Cardiac fibroblast (primary cell): ENCODE results near the gene DNMBP.

Experiments
- DNase-seq, 2 donors: peaks; one replicate each; pipeline versions ENCODE4 v3.0.0 to v3.0.0-alpha.2; 2010; ENCODE audit warnings: low read depth in 2 of 2
- H3K4me3 ChIP-seq, 2 donors: replicated peaks in 1 of 2; 1 replicate in 1 of 2; 2 replicates in 1 of 2; pipeline ENCODE4 v1.5.1; 2011; ENCODE audit warnings: low read depth in 2 of 2, low read length in 2 of 2, mild to moderate bottlenecking in 2 of 2, moderate library complexity in 1 of 2
- TF ChIP-seq, protein P1 (sequence below): IDR thresholded peaks from one replicate; pipeline ENCODE4 v1.5.1; 2011; ENCODE audit warnings: low read depth, mild to moderate bottlenecking, low read length, inconsistent platforms

DNMBP gene

DNA sequence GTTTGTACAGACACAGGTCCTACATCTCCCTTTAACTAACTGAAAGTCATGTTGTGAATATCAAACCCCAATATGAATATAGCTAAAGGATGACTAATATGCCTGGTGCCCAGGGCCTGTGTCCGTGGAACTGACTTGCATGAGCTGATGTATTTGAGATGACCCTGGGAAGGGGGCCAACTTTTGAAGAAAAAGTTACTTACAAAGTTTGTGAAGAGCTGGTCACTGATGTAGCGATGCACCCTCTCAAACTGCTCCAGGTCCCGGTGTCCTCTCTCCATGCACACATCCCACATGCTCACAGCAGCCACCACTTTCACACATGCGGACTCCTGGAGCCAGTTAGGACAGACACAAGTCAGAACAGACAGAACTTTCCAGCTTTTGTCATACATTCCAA, 121.1 kb downstream of the DNMBP start:
- H3K4me3 ChIP-seq: no peak overlapping the region
- DNase-seq: peak; percentile 64 to 66

DNA sequence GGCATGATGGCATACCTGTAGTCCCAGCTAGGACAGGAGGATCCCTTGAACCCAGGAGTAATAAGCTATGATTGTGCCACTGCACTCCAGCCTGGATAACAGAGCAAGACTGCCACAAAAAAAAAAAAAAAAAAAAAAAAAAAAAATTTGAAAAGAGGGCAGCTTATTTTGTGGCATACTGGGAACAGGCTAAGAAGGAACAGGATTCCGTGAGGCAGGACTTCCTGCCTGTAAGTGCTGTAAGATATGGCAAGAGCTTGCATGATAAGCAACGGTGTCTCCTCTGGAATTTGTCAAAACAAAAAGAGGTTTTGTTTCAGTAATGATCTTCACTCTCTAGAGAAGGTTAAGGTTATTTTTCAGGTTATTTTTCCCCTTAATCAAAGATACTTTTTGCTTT, 126.2 kb downstream of the DNMBP start:
- TF ChIP-seq, protein P1, sequence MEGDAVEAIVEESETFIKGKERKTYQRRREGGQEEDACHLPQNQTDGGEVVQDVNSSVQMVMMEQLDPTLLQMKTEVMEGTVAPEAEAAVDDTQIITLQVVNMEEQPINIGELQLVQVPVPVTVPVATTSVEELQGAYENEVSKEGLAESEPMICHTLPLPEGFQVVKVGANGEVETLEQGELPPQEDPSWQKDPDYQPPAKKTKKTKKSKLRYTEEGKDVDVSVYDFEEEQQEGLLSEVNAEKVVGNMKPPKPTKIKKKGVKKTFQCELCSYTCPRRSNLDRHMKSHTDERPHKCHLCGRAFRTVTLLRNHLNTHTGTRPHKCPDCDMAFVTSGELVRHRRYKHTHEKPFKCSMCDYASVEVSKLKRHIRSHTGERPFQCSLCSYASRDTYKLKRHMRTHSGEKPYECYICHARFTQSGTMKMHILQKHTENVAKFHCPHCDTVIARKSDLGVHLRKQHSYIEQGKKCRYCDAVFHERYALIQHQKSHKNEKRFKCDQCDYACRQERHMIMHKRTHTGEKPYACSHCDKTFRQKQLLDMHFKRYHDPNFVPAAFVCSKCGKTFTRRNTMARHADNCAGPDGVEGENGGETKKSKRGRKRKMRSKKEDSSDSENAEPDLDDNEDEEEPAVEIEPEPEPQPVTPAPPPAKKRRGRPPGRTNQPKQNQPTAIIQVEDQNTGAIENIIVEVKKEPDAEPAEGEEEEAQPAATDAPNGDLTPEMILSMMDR: no peak
- DNase-seq: peak in 1 of 2 donors; percentile 33
- H3K4me3 ChIP-seq: no peak overlapping the region

More for the DNA sequence above, 121.1 kb downstream of the DNMBP start:
- TF ChIP-seq, protein P1: no peak

DNA sequence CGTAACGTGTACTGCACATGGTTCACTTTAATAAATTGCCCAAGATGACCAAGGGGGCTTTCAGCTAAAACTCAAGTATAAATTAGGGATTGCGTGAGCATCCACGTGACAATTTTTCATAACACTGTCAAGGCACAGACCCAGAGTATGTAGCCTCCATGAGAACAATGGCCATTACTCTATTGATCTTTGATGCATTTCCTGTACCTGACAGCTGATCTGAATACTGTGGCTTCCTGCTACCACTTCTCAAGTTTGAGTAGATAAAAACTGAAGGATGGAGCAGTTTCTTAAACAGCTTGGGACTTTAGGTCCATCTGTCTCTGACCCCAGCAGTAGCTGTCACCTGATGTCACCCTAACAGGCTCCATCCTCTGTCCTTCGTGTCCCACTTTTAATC, 128.4 kb downstream of the DNMBP start:
- H3K4me3 ChIP-seq: no peak overlapping the region
- TF ChIP-seq, protein P1: no peak
- DNase-seq: no peak

DNA sequence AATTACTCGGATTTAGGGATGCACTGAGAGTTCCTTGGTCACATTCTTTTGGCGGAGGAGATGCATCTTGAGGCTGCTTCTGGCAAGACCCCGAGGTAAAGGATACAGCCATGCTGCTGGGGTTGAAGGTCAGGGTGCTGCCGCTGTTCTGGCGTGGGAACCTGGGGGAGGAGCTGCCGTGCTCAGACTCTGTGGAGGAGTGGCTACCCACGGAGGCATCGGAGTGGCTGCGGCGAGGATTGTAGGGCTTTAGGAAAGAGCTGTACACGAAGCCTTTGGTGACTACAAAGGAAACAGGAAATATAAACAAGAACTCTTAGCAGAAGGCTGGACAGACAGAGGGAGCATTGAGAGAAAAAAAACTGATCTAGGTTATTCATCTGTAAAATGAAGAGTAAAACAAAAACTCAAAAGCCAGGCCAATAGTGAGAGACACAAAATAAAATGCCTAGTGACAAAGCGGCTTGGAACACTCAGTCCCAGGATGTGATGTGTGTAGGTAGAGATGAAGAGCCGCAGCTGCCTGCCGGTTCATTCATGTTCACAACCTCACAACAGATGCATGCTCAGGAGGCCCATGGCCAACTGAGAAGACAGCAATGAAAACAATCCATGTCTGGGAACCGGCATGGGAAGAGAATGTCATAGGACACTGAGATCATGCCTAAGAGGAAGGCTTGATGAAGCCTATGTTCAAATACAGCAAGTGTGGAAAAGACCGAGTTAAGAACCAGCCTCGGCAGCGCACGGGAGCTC, 129.5 kb downstream of the DNMBP start:
- DNase-seq: peak in 1 of 2 donors; percentile 39
- TF ChIP-seq, protein P1: no peak
- no peak overlapping the region for H3K4me3 ChIP-seq

DNA sequence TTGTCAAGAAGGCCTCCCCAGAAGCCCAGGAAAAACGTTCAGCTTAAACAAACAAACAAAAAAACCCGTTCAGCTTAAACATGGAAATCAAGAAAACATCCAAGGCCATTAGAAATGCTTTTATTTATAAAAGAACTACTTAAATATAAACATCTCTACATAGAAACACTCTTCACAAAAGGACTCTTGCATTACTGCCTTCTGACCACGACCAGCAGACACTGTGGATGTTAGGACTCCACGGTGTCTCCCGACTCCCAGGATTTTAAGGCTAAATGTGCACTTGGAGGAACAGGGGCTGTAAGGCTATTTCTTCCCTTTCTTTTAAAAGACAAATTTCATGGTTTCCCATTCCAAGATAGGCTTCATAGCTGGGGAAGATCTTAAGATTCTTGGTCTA, 134.3 kb downstream of the DNMBP start:
- no peak overlapping the region for H3K4me3 ChIP-seq
- TF ChIP-seq, protein P1: no peak
- no peak for DNase-seq

DNA sequence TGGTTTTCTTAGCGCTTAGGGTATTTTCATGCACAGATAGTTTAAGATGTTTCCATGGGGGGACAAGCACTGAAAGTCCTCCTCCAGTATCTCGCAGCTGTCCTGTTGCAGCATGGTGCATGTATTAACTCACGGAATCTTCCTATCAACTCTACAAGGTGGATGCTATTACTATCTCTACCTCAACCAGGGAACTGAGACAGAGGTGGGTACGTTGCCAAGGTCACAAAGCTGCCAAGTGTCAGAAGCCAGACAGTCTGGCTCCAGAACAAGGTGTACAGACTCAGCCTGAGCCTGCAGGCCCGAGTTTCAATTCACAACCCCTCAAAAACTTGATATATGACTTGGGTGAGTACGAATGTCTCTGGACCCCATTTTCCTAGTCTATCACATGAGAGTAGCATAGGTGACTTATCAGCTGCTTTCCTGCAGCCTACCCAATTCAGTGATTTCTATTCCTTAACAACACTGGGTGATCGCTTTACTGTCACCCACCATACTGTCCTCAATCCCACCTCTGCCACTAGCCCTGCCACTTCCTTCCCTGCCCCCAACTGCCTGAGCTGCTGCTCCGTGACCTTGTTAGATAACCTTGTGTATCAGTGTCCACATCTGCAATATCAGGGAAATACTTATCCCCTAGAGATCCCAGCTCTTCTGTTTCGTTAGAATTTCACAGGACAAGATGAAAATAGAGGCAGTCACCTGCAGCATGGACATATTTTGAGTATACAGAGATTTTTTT, 135.2 kb downstream of the DNMBP start:
- H3K4me3 ChIP-seq: no peak overlapping the region
- TF ChIP-seq, protein P1: no peak
- no peak for DNase-seq
